Natural killer cell (primary cell): ENCODE measurements around the gene PCDH7. TPM values are rescaled to one million over a fixed set of nuclear protein-coding genes. Genes with fewer than 3 reads are reported as not detected.

ENCODE experiments used
- ATAC-seq, 3 donors: fragments of 150-1000 bp in 2 of 3; fragments of 200-7000 bp in 1 of 3; cut with Tn5 transposase; 1 replicate in 1 of 3; 2 replicates in 2 of 3; pipeline ENCODE4 v1.10.0; 2021; ENCODE audit warnings: mild to moderate bottlenecking in 2 of 3, moderate library complexity in 2 of 3
- DNase-seq, 2 donors: peaks; one replicate each; pipeline versions ENCODE4 v3.0.0 to v3.0.0-alpha.2; 2013 to 2021; ENCODE audit warnings: mixed read lengths in 1 of 2
- H3K27ac ChIP-seq: one replicate; pipeline ENCODE4 v1.5.1; 2013; ENCODE audit warnings: mild to moderate bottlenecking, low read length
- H3K27me3 ChIP-seq: one replicate; pipeline ENCODE4 v1.6.1; 2013; ENCODE audit warnings: low read length; ENCODE audit not compliant: control insufficient read depth, insufficient read depth
- H3K36me3 ChIP-seq: one replicate; pipeline ENCODE4 v1.6.1; 2013; ENCODE audit warnings: low read length; ENCODE audit not compliant: control insufficient read depth, insufficient read depth
- H3K4me1 ChIP-seq: one replicate; pipeline ENCODE4 v1.6.1; 2013; ENCODE audit warnings: low read length; ENCODE audit not compliant: control insufficient read depth, insufficient read depth
- H3K4me3 ChIP-seq: one replicate; pipeline ENCODE4 v1.5.1; 2013; ENCODE audit warnings: low read length
- H3K9me3 ChIP-seq: one replicate; pipeline ENCODE4 v1.6.1; 2013; ENCODE audit warnings: low read length; ENCODE audit not compliant: control insufficient read depth, insufficient read depth
- H3K27ac Mint-ChIP-seq, 2 donors: one replicate each; pipeline ENCODE4 v1.8.0; 2022; ENCODE audit warnings: mild to moderate bottlenecking in 2 of 2, mixed read lengths in 2 of 2, moderate library complexity in 1 of 2
- H3K27me3 Mint-ChIP-seq, 2 donors: one replicate each; pipeline ENCODE4 v1.8.0; 2022; ENCODE audit warnings: low read depth in 2 of 2, mixed read lengths in 2 of 2
- H3K36me3 Mint-ChIP-seq: one replicate; pipeline ENCODE4 v1.8.0; 2022; ENCODE audit warnings: mixed read lengths
- H3K4me1 Mint-ChIP-seq, 2 donors: one replicate each; pipeline ENCODE4 v1.8.0; 2022; ENCODE audit warnings: mixed read lengths in 2 of 2
- H3K4me3 Mint-ChIP-seq: one replicate; pipeline ENCODE4 v1.8.0; 2022; ENCODE audit warnings: mild to moderate bottlenecking, moderate library complexity, mixed read lengths
- H3K9me3 Mint-ChIP-seq, 2 donors: one replicate each; pipeline ENCODE4 v1.8.0; 2022; ENCODE audit warnings: mixed read lengths in 2 of 2
- WGBS: methylation state at CpG from one replicate; pipeline ENCODE4 v1.1.7; 2013; ENCODE audit warnings: missing lambda C conversion rate; ENCODE audit not compliant: insufficient coverage; 5-methylcytosine and 5-hydroxymethylcytosine counted together
- intact Hi-C: fragments of 100-400 bp; cut with micrococcal nuclease; formaldehyde crosslinking; loops from one replicate; pipeline ENCODE4 v1.14.2; 2022
- total RNA-seq, 4 donors: library from RNA; stranded (reverse); fragments of 120-200 nt in 1 of 4; gene quantifications; one replicate each; pipeline versions ENCODE4 v1.2.3 to v1.2.4, GENCODE V29; 2013 to 2022
- TF ChIP-seq, protein P1 (sequence below): fragments of 200-600 bp; IDR thresholded peaks from one replicate; pipeline ENCODE4 v1.8.0; 2022; ENCODE audit warnings: antibody characterized with exemption

The PCDH7 gene
- total RNA-seq, 3 donors from 2014 or later (not counting 1 experiment from before 2014, with no cell fraction given): not detected

DNA sequence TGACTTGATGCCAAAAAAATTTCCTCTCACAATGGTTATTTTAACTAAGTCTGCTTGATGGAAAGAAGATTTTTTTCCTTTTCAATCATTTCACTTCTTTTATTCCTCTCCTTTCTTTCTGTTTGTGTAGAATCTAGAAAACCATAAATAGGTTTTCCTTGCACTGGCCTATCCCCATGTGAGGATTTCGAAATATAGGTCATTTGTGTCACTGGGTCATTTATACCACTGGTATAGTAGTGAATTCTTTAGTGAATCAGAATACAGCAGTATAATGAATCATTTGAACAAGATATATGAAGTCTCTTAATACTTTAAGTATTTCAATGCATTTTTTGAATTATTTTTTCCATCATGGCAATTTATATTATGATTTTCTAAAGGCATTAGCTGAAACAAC, 26.6 kb downstream of the PCDH7 start:
- H3K36me3 Mint-ChIP-seq: no peaks in the 10 kb centered on the region
- intact Hi-C loops: no loop called here
- Histone ChIP-seq H3K4me3 (no peak overlapping the region), H3K27me3 (no peaks in the 10 kb centered on the region), H3K27ac (no peak overlapping the region), H3K4me1 (no peaks in the 10 kb centered on the region), H3K9me3 (no peaks in the 10 kb centered on the region), H3K36me3 (no peaks in the 10 kb centered on the region)
- H3K27ac Mint-ChIP-seq: no peak overlapping the region
- TF ChIP-seq, protein P1, sequence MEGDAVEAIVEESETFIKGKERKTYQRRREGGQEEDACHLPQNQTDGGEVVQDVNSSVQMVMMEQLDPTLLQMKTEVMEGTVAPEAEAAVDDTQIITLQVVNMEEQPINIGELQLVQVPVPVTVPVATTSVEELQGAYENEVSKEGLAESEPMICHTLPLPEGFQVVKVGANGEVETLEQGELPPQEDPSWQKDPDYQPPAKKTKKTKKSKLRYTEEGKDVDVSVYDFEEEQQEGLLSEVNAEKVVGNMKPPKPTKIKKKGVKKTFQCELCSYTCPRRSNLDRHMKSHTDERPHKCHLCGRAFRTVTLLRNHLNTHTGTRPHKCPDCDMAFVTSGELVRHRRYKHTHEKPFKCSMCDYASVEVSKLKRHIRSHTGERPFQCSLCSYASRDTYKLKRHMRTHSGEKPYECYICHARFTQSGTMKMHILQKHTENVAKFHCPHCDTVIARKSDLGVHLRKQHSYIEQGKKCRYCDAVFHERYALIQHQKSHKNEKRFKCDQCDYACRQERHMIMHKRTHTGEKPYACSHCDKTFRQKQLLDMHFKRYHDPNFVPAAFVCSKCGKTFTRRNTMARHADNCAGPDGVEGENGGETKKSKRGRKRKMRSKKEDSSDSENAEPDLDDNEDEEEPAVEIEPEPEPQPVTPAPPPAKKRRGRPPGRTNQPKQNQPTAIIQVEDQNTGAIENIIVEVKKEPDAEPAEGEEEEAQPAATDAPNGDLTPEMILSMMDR: no peak
- H3K27me3 Mint-ChIP-seq: no peaks in the 10 kb centered on the region
- H3K9me3 Mint-ChIP-seq: peaks cover 8 to 10% of the 10 kb centered on the region in 2 donors
- ATAC-seq: no peak
- no peak for DNase-seq
- H3K4me1 Mint-ChIP-seq: no peaks in the 10 kb centered on the region
- WGBS: no CpG with 5 or more reads among the region's 1 CpG
- no peak overlapping the region for H3K4me3 Mint-ChIP-seq

DNA sequence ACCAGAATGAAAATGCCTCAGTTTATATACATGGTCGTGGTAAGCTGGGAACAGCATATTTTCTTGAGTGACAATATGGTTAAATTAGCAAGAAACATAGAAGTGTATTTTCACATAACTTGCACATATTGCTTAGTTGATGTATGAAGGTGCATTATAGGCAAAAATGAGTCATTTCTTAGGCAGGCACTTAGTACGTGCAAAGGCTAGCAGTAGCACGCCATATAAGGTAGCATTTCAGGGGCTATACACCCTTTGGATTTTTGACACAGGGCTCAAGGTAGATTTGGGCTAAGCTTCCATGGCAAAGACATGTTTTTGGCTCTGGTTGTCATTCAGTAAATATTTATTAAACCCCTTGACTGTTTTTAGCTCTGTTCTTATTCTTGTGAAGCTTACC, 33.1 kb downstream of the PCDH7 start:
- Histone ChIP-seq H3K4me1 (no peaks in the 10 kb centered on the region), H3K27ac (no peak overlapping the region), H3K9me3 (peaks cover 2% of the 10 kb centered on the region), H3K36me3 (no peaks in the 10 kb centered on the region), H3K27me3 (no peaks in the 10 kb centered on the region), H3K4me3 (no peak overlapping the region)
- DNase-seq (no peak), ATAC-seq (no peak)
- Mint-ChIP-seq H3K4me3 (no peak overlapping the region), H3K36me3 (no peaks in the 10 kb centered on the region), H3K4me1 (no peaks in the 10 kb centered on the region), H3K27me3 (no peaks in the 10 kb centered on the region), H3K27ac (no peak overlapping the region), H3K9me3 (peaks cover 0 to 5% of the 10 kb centered on the region in 2 donors)
- WGBS: 92% methylated on average over 2 of the region's 3 CpGs
- TF ChIP-seq, protein P1: no peak
- intact Hi-C loops: no loop called here

DNA sequence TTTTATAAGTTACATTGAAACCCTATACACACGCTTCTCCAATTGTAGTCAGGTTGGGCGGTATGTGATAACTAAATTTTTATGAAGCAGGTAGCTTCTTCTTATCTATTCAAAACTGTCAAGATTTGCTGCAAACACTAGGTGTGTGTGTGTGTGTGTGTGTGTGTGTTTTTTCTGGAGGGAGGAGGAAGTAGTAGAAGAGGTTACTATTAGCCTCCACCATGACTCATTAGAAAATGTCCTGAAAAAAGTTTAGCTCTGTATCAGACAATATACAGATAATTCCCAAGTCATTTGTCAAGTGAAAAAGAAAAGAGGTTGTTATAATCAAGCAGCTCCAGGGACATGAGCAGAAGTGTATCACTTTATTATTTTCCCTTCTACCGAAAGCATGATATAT, 33.9 kb downstream of the PCDH7 start:
- Histone ChIP-seq H3K27ac (no peak overlapping the region), H3K36me3 (no peaks in the 10 kb centered on the region), H3K4me1 (no peaks in the 10 kb centered on the region), H3K27me3 (no peaks in the 10 kb centered on the region), H3K9me3 (peaks cover 2% of the 10 kb centered on the region), H3K4me3 (no peak overlapping the region)
- Mint-ChIP-seq H3K4me3 (no peak overlapping the region), H3K27me3 (no peaks in the 10 kb centered on the region), H3K27ac (no peak overlapping the region), H3K36me3 (no peaks in the 10 kb centered on the region), H3K9me3 (peaks cover 0 to 2% of the 10 kb centered on the region in 2 donors), H3K4me1 (no peaks in the 10 kb centered on the region)
- TF ChIP-seq, protein P1: no peak
- WGBS: no CpG with 5 or more reads among the region's 3 CpGs
- DNase-seq (no peak), ATAC-seq (no peak)
- intact Hi-C loops: no loop called here

DNA sequence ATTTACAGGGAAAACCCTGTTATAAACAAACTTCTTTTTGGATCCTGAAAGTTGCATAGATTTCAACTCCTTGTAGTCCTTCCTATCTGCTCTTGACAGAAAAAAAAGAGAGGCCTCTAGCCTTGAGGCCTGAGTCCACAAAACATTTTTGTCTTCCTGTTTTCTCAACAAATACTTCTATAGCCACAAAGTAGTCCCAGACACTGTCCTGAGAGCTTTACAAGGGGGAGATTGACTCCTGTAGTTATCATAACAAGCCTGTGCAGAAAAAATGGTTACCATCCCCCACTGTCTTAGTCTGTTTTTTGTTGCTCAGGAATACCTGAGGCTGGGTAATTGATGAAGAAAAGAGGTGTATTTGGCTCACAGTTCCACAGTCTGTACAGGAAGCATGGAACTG, 35.2 kb downstream of the PCDH7 start:
- no peak for ATAC-seq
- DNase-seq: no peak
- H3K9me3 ChIP-seq: peaks cover 2% of the 10 kb centered on the region
- H3K27ac ChIP-seq: no peak overlapping the region
- H3K4me1 ChIP-seq: no peaks in the 10 kb centered on the region
- no peak overlapping the region for H3K4me3 ChIP-seq
- no peak overlapping the region for H3K4me3 Mint-ChIP-seq
- TF ChIP-seq, protein P1: no peak
- no peaks in the 10 kb centered on the region for H3K36me3 Mint-ChIP-seq
- intact Hi-C loops: no loop called here
- H3K4me1 Mint-ChIP-seq: no peaks in the 10 kb centered on the region
- H3K9me3 Mint-ChIP-seq: peaks cover 0 to under 1% of the 10 kb centered on the region in 2 donors
- no peaks in the 10 kb centered on the region for H3K27me3 ChIP-seq
- H3K36me3 ChIP-seq: no peaks in the 10 kb centered on the region
- H3K27me3 Mint-ChIP-seq: no peaks in the 10 kb centered on the region
- no peak overlapping the region for H3K27ac Mint-ChIP-seq
